ENCODE measurements around the gene SHD.

DNA sequence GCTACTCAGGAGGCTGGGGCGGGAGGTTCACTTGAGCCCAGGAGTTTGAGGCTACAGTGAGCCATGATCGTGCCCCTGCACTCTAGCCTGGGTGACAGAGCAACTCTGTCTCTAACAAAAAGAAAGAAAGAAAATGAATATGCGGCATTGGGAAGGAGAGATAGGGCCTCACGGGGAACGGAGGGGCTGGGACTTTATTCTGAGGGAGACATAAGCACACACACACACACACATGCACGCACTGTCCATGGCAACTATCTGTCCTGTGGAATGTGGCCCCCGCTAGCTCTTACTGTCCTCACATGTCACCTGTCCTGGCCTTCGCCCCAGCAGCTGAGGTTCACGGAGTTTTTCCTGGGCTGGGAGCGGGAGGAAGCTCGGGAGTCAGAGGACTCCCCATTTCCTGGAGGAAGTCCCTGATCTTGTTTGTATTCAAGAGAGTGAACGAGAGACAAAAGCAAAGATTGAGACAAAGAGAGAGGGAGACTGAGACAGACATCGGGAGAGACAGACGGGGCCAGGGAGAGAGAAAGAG lies 58.9 kb downstream of the SHD start:
- TF ChIP-seq CTCF (IDR thresholded peaks at IDR 0.05) = no peak
- no peak for TF ChIP-seq POLR2A (IDR thresholded peaks at IDR 0.05)
